ENCODE data around the gene PANK3.
A peak's percentile ranks its signal among the peaks of the same experiment; 100 is the strongest.
"Not testable (repeated sequence)": the region's sequence is repeated elsewhere in the genome, so short reads cannot be mapped to it uniquely, and the experiment has no call there.

Gene PANK3

DNA sequence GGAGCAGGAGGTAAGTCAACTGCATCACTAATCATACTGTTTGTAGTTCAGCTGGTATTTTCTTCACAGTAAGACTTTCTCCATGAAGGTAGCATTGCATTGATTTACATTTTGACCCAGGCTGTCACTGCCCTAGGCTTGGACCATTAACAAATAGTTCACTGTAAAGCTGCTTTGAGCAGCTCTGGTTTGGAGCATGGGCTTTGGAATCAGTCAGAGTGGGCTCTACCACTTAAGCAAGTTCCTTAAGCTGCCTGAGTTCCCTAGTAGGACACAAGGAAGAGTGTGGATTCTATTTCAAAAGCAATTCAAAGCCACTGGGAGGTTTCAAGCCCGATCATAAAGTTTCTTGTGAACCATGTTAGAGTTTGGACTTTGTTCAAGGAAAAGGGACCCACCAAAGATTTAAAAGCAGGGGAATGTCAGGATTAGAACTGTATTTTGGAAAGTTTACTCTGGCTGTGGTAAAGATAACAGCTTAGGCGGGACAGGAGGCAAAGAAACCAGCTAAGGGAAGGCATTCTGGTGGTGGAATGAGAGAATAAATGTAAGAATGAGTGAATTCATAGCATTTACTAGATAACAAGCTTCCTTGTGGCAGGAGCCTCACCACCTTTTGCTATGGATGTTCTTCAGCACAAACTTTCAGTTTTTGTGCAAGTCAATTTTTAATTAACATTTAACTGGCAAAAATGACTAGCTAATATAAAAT, 12.3 kb upstream of the PANK3 start:
- no peak for DNase-seq

DNA sequence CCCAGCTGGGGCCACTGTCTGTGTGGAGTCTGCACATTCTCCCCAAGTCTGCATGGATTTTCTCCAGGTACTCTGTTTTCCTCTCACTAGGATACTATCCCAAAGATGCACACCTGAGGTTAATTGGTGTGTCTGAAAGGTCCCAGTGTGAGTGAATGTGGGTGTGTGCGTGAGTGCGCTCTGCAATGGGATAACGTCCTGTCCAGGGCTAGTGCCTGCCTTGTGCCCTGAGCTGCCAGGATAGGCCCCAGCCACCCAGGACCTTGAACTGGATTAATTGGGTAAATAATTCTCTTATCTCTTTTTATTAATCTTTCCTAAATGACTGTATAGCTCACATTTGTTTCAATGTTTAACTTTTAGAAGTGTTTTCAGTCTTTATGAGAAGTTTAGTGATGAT, 11.5 kb upstream of the PANK3 start:
- no peak for DNase-seq

GRCh38 chr5:168587987-168588386, 8.8 kb upstream of the PANK3 start:
- no peak for DNase-seq

- no peak for DNase-seq
Measured at GRCh38 chr5:168585119-168585856, 6.1 kb upstream of the PANK3 start.

- no peak for DNase-seq
Measured at GRCh38 chr5:168583742-168584482, 4.7 kb upstream of the PANK3 start.

GRCh38 chr5:168580814-168581469, 1.8 kb upstream of the PANK3 start:
- not testable (repeated sequence) for DNase-seq

DNA sequence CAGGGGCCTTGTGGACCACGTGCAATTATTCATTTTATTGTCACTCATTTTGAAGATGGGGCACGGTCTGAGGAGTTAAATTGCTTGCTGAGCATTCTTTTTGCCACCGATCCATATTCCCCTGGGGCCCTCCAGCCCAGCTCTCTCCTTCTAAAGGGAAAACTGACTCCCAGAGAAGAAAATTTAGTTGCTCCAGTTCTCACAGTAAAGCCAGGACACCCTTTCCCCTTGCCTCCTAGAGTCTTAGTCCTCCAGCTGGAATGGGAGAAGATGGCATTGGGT, 1.0 kb upstream of the PANK3 start:
- no peak for DNase-seq

DNA sequence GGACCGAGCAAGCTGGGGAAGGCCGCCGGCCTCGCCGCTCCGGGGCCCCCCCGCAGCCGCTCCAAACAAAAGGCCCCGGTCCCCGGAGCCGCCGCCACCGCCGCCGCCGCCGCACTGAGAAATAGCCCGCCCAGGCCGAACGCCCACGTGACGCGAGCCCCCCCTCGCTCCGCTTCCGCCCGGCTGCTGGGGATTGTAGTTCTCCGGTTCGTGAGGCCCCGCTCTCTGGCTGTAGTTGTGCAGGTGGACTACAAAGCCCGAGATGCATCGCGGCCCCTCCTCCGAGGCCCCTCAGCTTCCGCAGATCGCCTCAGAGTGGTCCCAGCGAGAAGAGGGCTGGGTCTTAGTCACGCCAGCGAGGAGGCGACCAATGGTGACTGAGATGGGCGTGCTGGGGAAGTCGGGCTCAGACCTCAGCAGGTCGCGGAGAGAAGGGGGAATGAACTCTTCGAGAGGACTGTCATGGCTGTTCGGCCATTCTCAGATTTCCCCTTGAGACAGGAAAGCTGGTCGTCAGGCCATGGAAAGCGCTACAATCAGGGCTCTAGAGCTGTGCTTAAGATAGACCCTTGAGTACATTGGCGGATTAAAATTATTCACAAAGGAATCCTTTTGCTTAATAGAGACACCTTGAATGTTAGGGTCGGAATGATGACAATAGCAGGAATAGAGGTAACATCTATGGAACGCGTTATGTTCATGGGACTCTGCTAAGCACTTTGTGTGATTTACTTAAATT, 489 bp upstream of the PANK3 start:
- peak; percentile 100 for DNase-seq

GRCh38 chr5:168578006-168578405, 1.2 kb downstream of the PANK3 start:
- no peak for DNase-seq

GRCh38 chr5:168575391-168576372, 3.5 kb downstream of the PANK3 start:
- no peak for DNase-seq

DNA sequence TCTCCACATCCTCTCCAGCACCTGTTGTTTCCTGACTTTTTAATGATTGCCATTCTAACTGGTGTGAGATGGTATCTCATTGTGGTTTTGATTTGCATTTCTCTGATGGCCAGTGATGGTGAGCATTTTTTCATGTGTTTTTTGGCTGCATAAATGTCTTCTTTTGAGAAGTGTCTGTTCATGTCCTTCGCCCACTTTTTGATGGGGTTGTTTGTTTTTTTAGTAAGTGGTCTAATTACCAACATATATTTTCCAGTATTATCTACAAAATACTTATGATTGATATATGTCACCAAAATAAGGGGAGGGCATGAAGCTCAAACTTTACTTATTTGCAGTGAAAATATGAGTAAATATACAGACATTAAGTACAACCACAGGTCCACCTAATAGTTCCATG, 5.0 kb downstream of the PANK3 start:
- DNase-seq, result not testable (repeated sequence)

DNA sequence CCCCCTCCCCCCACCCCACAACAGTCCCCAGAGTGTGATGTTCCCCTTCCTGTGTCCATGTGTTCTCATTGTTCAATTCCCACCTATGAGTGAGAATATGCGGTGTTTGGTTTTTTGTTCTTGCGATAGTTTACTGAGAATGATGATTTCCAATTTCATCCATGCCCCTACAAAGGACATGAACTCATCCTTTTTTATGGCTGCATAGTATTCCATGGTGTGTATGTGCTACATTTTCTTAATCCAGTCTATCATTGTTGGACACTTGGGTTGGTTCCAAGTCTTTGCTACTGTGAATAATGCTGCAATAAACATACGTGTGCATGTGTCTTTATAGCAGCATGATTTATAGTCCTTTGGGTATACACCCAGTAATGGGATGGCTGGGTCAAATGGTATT, 5.5 kb downstream of the PANK3 start:
- not testable (repeated sequence) for DNase-seq

DNA sequence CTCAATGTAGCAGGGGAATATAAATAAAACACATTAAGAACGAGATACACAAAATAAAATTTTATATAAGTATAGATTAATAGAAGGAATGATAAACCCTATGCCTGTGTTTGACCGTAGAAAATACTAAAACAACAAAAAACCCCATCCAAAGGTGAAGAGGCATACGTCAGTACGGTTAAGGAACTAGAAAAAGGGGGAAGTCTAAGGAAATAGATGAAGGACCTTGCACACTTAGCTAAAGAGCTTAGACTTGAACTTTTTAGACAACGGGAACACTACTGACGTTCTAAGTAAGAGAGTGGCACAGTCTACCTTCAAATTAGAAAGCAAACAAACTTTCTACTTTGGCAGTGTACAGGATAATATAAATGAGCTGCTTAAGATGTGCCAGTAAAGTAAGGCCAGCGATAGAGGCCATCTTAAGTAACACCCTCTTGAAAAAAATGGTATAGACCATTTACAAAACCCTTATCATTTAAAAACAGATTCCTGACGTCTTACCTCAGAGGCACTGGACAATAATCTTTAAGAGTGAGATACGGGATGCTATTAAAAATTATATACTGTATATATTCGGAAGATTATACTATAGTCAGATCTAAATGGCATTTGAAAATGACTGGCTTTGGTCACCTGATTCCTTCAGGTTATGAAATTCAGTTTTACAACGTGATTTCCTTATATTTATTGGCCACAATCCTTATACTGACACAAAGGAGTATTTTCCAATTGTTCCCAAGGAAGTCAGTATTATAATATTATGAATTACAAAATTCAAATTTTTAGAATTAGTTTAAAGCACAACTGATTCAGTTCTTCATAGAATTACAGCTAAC, 8.5 kb downstream of the PANK3 start:
- no peak for DNase-seq

DNA sequence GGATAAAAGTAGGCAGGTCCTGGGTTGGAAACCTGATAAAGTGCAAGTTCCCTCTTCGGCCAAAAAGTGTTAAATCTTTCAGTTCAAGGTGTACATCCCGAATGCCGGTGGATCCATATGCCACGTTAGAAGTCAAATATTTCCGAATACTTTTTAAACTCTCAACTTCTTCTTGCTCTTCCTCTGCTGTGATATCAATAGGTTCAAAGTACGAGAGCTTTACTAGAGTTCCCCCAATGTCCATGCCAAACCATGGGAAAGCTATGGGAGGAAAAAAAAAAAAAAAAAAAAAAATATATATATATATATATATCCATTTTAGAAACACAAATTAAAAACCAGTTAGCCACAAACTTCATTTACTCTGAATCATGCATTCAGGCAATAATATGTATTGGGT, 10.4 kb downstream of the PANK3 start:
- DNase-seq, result no peak

- no peak for DNase-seq
Measured at GRCh38 chr5:168563959-168564358, 15.2 kb downstream of the PANK3 start.

DNA sequence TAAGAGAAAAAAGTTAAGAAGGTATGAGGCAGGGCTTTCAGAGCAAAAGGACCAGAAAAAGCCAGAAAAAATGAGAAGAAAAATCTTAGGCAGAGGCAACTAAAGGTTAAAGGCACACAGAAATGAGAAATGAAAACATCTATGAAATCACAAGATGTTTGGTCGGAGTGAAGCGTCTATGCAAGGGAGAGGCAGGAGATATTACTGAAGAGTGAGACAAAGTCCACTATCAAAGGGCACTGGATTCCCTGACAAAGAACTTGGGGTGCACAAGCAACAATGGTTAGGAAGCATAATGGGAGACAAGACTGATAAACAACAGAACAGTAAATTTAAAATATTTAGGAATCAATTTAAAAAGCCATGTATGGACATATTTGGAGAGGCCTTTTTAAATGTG, 16.9 kb downstream of the PANK3 start:
- no peak for DNase-seq

DNA sequence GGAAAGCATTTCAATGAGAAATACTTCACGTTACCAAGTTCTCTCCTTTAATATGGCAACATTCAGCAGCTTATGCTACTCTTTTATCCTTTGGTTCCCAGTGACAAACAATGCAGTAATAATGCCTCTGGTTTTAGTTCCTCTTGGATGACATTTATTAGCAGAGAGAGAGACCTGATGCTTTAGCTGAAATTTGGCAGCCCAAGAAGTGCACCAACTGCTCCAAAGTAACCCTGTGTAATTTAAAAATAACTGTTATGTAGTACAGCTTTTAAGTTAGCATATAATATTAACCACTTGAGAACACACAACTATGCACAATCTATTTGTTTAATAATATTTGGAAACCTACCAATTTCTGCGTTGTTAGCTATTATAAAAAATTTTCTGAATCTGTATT, 21.8 kb downstream of the PANK3 start:
- no peak for DNase-seq

GRCh38 chr5:168553377-168554130, 25.6 kb downstream of the PANK3 start:
- no peak for DNase-seq

GRCh38 chr5:168552146-168552545, 27.0 kb downstream of the PANK3 start:
- no peak for DNase-seq

GRCh38 chr5:168550656-168551055, 28.5 kb downstream of the PANK3 start:
- DNase-seq, result no peak

All from femur (tissue), 1 donor.